GM19099 (cell line): ENCODE data around the gene DNAJB6.

Experiments used
- POLR2A ChIP-seq: IDR thresholded peaks from 3 replicates; pipeline ENCODE4 v1.6.1; 2011; ENCODE audit warnings: low read depth; ENCODE audit not compliant: insufficient read length; ENCODE audit errors: extremely low read depth

The DNAJB6 gene

GRCh38 chr7:157439761-157440160 is 103.0 kb downstream of the DNAJB6 start:
- no peak for TF ChIP-seq POLR2A

GRCh38 chr7:157440346-157441022 is 103.7 kb downstream of the DNAJB6 start:
- no peak for TF ChIP-seq POLR2A

- TF ChIP-seq POLR2A: no peak
Measured at GRCh38 chr7:157441023-157441399, 104.2 kb downstream of the DNAJB6 start.

- TF ChIP-seq POLR2A: no peak
Measured at GRCh38 chr7:157442456-157442855, 105.7 kb downstream of the DNAJB6 start.

- TF ChIP-seq POLR2A: no peak
Measured at GRCh38 chr7:157442993-157443831, 106.4 kb downstream of the DNAJB6 start.

GRCh38 chr7:157444011-157444842 is 107.4 kb downstream of the DNAJB6 start:
- no peak for TF ChIP-seq POLR2A

- no peak for TF ChIP-seq POLR2A
Measured at GRCh38 chr7:157444843-157445135, 108.0 kb downstream of the DNAJB6 start.

- no peak for TF ChIP-seq POLR2A
Measured at GRCh38 chr7:157445246-157445955, 108.6 kb downstream of the DNAJB6 start.

GRCh38 chr7:157445956-157446295 is 109.1 kb downstream of the DNAJB6 start:
- TF ChIP-seq POLR2A: no peak

GRCh38 chr7:157446322-157446721 is 109.5 kb downstream of the DNAJB6 start:
- no peak for TF ChIP-seq POLR2A

- TF ChIP-seq POLR2A: no peak
Measured at GRCh38 chr7:157457355-157458253, 120.8 kb downstream of the DNAJB6 start.

- no peak for TF ChIP-seq POLR2A
Measured at GRCh38 chr7:157458254-157458633, 121.4 kb downstream of the DNAJB6 start.

GRCh38 chr7:157459966-157460365 is 123.2 kb downstream of the DNAJB6 start:
- no peak for TF ChIP-seq POLR2A

GRCh38 chr7:157460721-157461120 is 123.9 kb downstream of the DNAJB6 start:
- no peak for TF ChIP-seq POLR2A
